CD4-positive, alpha-beta T cell (primary cell): Measurements from ENCODE around the gene LRRC70. TPM values are rescaled to one million over a fixed set of nuclear protein-coding genes. Genes with fewer than 3 reads are reported as not detected.

Source experiments
- ATAC-seq: fragments of 200-7000 bp; cut with Tn5 transposase; one replicate; pipeline ENCODE4 v1.10.0; 2022; ENCODE audit warnings: mild to moderate bottlenecking; ENCODE audit not compliant: poor library complexity
- CTCF ChIA-PET: fragments of 350-600 bp; sonication (Branson Sonifier 250); formaldehyde crosslinking; loops from one replicate; lab custom pipeline; 2021; ENCODE audit warnings: antibody characterized with exemption, inconsistent platforms; lab: Charles Lee
- POLR2A ChIA-PET: fragments of 350-600 bp; sonication (Branson Sonifier 250); formaldehyde crosslinking; loops from one replicate; lab custom pipeline; 2021; ENCODE audit warnings: antibody characterized with exemption, inconsistent platforms; lab: Charles Lee
- DNase-seq, 14 experiments: peaks; one replicate each; pipeline ENCODE4 v3.0.0-alpha.2; 2013 to 2020; ENCODE audit warnings: mixed read lengths in 2 of 14
- H3K27ac ChIP-seq, 2 donors: one replicate each; pipeline versions ENCODE4 v1.5.1 to v1.7.0; 2013; ENCODE audit warnings: low read length in 2 of 2, low read depth in 1 of 2, mild to moderate bottlenecking in 1 of 2
- H3K27me3 ChIP-seq, 2 experiments: 1 replicate in 1 of 2; 2 replicates in 1 of 2; pipeline versions ENCODE4 v1.6.1 to v1.7.0; 2013; ENCODE audit warnings: low read length in 2 of 2, control low read depth in 1 of 2, mild to moderate bottlenecking in 1 of 2, moderate library complexity in 1 of 2; ENCODE audit not compliant: insufficient read depth in 2 of 2, control insufficient read depth in 1 of 2
- H3K36me3 ChIP-seq: one replicate; pipeline ENCODE4 v1.6.1; 2013; ENCODE audit warnings: low read length, control low read depth; ENCODE audit not compliant: insufficient read depth
- H3K4me1 ChIP-seq: one replicate; pipeline ENCODE4 v1.6.1; 2013; ENCODE audit warnings: low read length, control low read depth; ENCODE audit not compliant: insufficient read depth
- H3K4me3 ChIP-seq: one replicate; pipeline ENCODE4 v1.5.1; 2013; ENCODE audit warnings: mild to moderate bottlenecking, low read length, moderate library complexity
- H3K9me3 ChIP-seq, 2 experiments: 1 replicate in 1 of 2; 2 replicates in 1 of 2; pipeline versions ENCODE4 v1.6.1 to v1.7.0; 2013; ENCODE audit warnings: low read length in 2 of 2, mild to moderate bottlenecking in 2 of 2, control low read depth in 1 of 2, moderate library complexity in 1 of 2; ENCODE audit not compliant: control insufficient read depth in 1 of 2, insufficient read depth in 1 of 2
- H3K27ac Mint-ChIP-seq: one replicate; pipeline ENCODE4 v1.8.0; 2020; ENCODE audit warnings: mixed read lengths
- H3K27me3 Mint-ChIP-seq: one replicate; pipeline ENCODE4 v1.8.0; 2021; ENCODE audit warnings: mixed read lengths
- H3K36me3 Mint-ChIP-seq: one replicate; pipeline ENCODE4 v1.8.0; 2021; ENCODE audit warnings: low read depth, mixed read lengths
- H3K4me1 Mint-ChIP-seq: one replicate; pipeline ENCODE4 v1.8.0; 2021; ENCODE audit warnings: low read depth, mixed read lengths
- H3K4me3 Mint-ChIP-seq: one replicate; pipeline ENCODE4 v1.8.0; 2020; ENCODE audit warnings: mild to moderate bottlenecking, mixed read lengths
- H3K9me3 Mint-ChIP-seq: one replicate; pipeline ENCODE4 v1.8.0; 2020; ENCODE audit warnings: mixed read lengths
- CTCF ChIP-seq: fragments of 200-600 bp; IDR thresholded peaks from one replicate; pipeline ENCODE4 v1.8.0; 2022; ENCODE audit warnings: antibody characterized with exemption, mild to moderate bottlenecking
- intact Hi-C, 2 experiments: fragments of 100-400 bp; cut with DNase I in 1 of 2; cut with micrococcal nuclease in 1 of 2; formaldehyde crosslinking; loops; one replicate each; pipeline versions ENCODE4 v1.15.1 to v1.9.0; 2023 to 2025; cut with DNase I, micrococcal nuclease
- total RNA-seq, 174 experiments: library from RNA in 2 of 174; stranded (reverse) in 2 of 174; gene quantifications; one replicate each; pipeline ENCODE4 v1.2.3 and lab custom pipeline; 2021 to 2026

LRRC70 gene
- total RNA-seq, 2 experiments from 2014 or later = 6.1 to 7.3 TPM

DNA sequence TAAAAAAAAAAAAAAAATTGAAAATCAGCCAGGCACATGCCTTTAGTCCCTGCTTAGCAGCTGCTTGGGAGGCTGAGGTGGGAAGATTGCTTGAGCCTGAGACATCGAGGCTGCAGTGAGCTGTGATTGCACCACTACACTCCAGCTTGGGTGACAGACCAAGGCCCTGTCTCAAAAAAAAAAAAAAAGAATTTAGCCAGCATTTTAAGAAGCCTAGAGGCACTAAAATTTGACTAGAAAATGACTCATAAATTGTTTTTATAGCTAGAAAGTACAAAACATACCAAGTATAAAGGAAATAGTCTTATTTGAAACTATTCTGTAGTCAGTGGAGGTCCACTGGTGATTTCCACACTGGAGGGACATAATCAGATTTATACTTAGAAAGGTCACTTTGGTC lies 17.5 kb downstream of the LRRC70 start:
- CTCF ChIA-PET = no interaction called here
- ATAC-seq (no peak), DNase-seq (no peak)
- H3K4me3 ChIP-seq = no peak overlapping the region
- H3K4me1 ChIP-seq = no peaks in the 10 kb centered on the region
- Mint-ChIP-seq H3K4me3 (no peak overlapping the region), H3K36me3 (peaks cover 38% of the 10 kb centered on the region), H3K27ac (no peak overlapping the region), H3K4me1 (peaks cover 7% of the 10 kb centered on the region), H3K27me3 (no peaks in the 10 kb centered on the region), H3K9me3 (no peaks in the 10 kb centered on the region)
- peaks cover 11% of the 10 kb centered on the region for H3K36me3 ChIP-seq
- no peaks in the 10 kb centered on the region for H3K27me3 ChIP-seq
- no peak overlapping the region for H3K27ac ChIP-seq
- TF ChIP-seq CTCF = no peak
- POLR2A ChIA-PET = no interaction called here
- intact Hi-C loops = no loop called here
- H3K9me3 ChIP-seq = no peaks in the 10 kb centered on the region

DNA sequence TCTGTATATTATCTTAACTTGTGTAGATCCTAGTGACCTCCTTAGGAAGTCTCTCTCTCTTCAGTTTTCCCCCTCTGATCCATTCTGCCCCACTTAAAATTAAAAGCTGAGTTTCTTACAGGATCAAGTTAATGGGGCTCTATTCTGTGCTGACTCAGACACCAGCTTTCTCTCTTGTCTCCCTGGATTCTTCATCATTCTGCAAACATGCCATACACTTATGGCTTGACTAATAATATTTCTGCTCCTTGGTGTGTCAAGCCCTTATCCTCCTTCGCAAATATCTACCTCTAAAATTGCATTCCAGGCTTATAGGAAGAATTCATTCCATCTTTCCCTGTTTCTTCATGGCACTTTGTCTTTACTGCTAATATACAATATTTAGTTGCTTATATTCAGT lies 18.1 kb downstream of the LRRC70 start:
- H3K4me3 Mint-ChIP-seq = no peak overlapping the region
- intact Hi-C loops = no loop called here
- H3K36me3 Mint-ChIP-seq = peaks cover 33% of the 10 kb centered on the region
- ChIA-PET CTCF (no interaction called here), POLR2A (no interaction called here)
- Histone ChIP-seq H3K27ac (no peak overlapping the region), H3K36me3 (peaks cover 7% of the 10 kb centered on the region), H3K9me3 (no peaks in the 10 kb centered on the region), H3K27me3 (no peaks in the 10 kb centered on the region), H3K4me1 (no peaks in the 10 kb centered on the region), H3K4me3 (no peak overlapping the region)
- no peaks in the 10 kb centered on the region for H3K9me3 Mint-ChIP-seq
- peaks cover 8% of the 10 kb centered on the region for H3K4me1 Mint-ChIP-seq
- ATAC-seq = no peak
- H3K27ac Mint-ChIP-seq = no peak overlapping the region
- TF ChIP-seq CTCF = no peak
- no peak for DNase-seq
- no peaks in the 10 kb centered on the region for H3K27me3 Mint-ChIP-seq

DNA sequence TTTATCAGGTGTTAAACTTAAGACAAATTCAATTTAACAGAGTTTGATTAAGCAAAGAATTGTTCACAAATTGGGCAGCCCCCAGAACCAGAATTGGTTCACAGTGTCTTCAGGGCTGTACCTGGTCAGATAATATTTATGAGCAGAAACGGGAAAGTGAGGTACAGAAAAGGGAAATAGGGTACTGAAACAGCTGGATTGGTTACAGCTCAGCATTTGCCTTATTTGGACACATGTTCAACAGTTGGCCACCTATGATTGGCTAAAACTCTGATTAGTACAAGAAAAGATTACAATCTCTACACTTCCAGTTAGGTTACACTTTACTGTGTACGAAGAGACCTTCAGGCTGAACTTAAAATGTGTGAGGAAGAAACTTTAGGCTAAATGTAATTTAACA lies 18.7 kb downstream of the LRRC70 start:
- DNase-seq (no peak), ATAC-seq (no peak)
- no peak overlapping the region for H3K4me3 Mint-ChIP-seq
- CTCF ChIA-PET = no interaction called here
- no peak for TF ChIP-seq CTCF
- H3K27me3 ChIP-seq = no peaks in the 10 kb centered on the region
- H3K9me3 ChIP-seq = no peaks in the 10 kb centered on the region
- no peaks in the 10 kb centered on the region for H3K4me1 ChIP-seq
- peaks cover 35% of the 10 kb centered on the region for H3K36me3 Mint-ChIP-seq
- H3K9me3 Mint-ChIP-seq = no peaks in the 10 kb centered on the region
- H3K27ac ChIP-seq = no peak overlapping the region
- peaks cover 4% of the 10 kb centered on the region for H3K36me3 ChIP-seq
- POLR2A ChIA-PET = no interaction called here
- peaks cover 8% of the 10 kb centered on the region for H3K4me1 Mint-ChIP-seq
- no peak overlapping the region for H3K4me3 ChIP-seq
- H3K27ac Mint-ChIP-seq = no peak overlapping the region
- H3K27me3 Mint-ChIP-seq = no peaks in the 10 kb centered on the region
- intact Hi-C loops = no loop called here
